Measurements from ENCODE around the gene TEX30.
"Not testable (repeated sequence)": the region's sequence is repeated elsewhere in the genome, so short reads cannot be mapped to it uniquely, and the experiment has no call there.

The TEX30 gene

GRCh38 chr13:102773441-102774213 is at the start of gene TEX30:
TSS of gene TEX30 (minus strand) at chr13:102773786. CDS start at chr13:102770026, 3,760 bp downstream.
- DNase-seq, result peak; percentile 86

GRCh38 chr13:102817907-102818306 is 44.3 kb upstream of the TEX30 start:
- DNase-seq, result no peak

DNA sequence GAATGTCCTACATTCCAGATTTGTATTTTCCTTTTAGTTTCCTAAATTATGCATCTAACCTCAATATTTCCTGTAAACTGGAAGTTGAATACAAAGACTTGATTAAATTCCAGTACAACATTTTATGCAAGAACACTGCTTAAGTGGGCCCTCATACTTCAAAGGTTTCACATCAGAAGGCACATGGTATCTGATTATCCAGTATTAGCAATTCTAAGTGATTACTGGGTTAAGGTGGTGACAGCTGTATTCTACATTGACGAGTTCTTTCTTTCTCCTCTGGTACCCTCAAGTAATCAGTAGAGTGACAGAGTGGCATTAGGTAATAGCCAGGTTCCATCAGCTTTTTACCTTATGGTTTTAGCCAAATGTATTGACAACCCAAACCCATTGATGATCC is 43.7 kb upstream of the TEX30 start:
- no peak for DNase-seq

GRCh38 chr13:102816708-102817107 is 43.1 kb upstream of the TEX30 start:
- DNase-seq, result no peak

GRCh38 chr13:102815788-102816187 is 42.2 kb upstream of the TEX30 start:
- DNase-seq, result no peak

DNA sequence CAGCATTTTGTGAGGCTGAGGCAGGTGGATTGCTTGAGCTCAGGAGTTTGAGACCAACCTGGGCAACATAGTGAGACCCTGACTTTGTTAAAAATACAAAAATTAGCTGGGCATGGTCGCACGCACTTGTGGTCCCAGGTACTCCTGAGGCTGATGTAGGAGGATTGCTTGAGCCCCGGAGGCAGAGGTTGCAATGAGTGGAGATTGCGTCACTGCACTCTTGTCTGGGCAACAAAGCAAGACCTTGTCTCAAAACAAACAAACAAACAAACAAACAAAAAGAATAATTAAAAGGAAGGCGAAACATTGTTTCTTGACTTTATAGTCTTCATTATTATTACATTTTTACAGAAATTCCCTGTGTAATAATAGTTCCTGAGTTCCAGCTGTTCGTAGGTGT is 41.2 kb upstream of the TEX30 start:
- no peak for DNase-seq

- DNase-seq, result no peak
Observed at GRCh38 chr13:102814025-102814607, 40.5 kb upstream of the TEX30 start.

GRCh38 chr13:102812611-102813287 is 39.2 kb upstream of the TEX30 start:
- no peak for DNase-seq

GRCh38 chr13:102807699-102808098 is 34.1 kb upstream of the TEX30 start:
- DNase-seq, result no peak

DNA sequence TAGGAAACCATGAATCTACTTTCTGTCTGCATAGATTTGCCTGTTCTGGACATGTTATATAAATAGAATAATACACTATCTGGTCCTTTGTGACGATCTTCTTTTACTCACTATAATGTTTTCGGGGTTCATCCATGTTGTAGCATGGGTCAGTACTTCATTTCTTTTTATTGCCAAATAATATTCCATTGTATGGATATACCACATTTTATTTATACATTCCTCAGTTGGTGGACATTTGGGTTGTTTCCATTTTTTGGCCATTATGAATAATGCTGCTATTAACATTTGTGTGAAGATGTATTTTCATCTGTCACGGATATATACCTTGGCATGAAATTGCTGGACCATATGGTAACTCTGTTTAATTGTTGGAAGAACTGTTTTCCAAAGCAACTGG is 32.1 kb upstream of the TEX30 start:
- DNase-seq, result no peak

DNA sequence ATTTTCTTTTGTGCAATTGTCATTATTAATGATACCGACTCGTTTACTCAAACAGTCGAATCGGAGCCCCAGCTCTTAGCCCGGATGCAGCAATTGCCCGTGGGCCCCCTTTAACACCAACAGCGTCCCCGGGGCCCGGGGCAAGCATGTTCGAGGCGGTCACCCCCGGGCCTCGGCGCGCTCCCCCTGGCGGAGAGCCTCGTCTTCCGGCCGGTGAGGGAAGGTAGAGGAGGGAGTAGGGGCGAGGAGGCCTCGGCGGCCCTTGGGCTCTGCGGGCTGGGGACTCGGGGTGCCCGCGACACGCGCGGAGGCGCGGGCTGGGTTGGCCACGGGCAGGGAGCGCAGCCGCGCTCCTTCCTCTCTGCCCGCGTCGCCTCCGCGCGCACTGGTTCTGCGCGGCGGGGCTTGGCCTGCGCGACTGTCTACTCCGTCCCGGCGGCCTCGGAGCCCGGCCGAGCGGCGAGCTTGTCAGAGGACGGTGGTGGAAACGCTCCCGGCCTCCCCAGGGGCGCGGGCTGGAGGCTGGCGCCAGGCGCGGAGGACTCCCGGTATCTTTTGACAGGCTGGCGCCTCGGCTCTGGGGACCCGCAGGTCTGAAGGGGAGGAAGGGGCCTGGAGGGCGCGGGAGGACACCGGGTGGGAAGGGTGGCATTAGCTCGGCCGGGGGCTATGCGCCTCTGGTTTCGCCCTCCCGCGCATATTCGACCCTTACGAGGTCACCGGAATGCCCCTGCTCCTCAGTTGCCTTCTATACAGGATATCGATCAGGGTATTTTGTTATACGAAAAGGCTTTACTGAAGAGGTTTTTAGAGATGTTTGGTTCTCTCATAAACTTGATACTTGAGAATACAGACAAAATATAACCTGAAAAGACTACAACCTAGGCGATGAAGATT is 26.8 kb upstream of the TEX30 start:
- peak; percentile 81 for DNase-seq

- DNase-seq, result no peak
Observed at GRCh38 chr13:102799426-102800144, 26.0 kb upstream of the TEX30 start.

DNA sequence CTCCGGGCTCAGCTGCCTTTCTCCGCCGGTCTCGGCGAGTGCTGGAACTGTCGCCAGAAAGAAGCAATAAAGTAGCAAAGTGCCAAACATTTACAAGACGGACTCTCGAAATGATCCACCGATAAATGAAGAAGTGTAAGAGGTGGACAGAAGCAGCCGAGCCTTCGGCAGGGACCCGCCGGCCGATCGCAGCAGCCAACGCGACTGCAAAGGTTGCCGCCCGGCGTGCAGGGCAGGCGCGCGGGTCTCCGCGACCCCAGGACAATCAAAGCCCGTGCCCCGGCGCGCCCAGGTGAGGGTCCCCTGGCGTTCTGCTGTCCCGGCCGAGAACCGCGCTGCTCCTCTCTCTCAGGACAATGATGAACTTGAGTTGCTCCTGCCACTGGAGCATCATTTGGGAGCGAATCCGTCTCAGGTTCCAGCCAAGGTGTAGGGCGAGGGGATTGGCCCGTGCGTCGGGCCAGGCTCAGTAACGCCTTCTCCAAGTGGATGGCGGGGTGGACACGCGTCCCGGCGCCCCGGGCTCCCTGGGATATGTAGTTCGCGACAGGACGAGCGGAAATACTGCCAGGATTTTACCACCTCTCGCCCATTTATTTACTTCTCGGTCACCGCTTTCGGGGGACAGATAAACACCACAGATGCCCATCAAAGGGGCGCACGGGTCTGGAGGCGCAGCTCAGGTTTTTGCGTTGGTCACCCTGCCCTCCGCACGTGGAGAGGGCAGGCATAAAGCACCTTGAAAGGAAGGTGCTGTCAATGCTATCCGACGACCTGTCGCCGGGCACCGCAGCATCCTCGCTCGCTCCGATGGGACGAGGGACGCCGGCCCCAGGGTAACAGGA is 25.2 kb upstream of the TEX30 start, which contains the start of the genes BIVM and POGLUT2:
Gene BIVM (plus strand): TSS at position 539 of the 845 bp plus-strand sequence. CDS start 8,149 bp downstream, outside the sequence.
Gene POGLUT2 (minus strand): TSS at position 396 of the 845 bp plus-strand sequence. CDS start 306 bp downstream, at position 90.
- DNase-seq, result peak; percentile 95

DNA sequence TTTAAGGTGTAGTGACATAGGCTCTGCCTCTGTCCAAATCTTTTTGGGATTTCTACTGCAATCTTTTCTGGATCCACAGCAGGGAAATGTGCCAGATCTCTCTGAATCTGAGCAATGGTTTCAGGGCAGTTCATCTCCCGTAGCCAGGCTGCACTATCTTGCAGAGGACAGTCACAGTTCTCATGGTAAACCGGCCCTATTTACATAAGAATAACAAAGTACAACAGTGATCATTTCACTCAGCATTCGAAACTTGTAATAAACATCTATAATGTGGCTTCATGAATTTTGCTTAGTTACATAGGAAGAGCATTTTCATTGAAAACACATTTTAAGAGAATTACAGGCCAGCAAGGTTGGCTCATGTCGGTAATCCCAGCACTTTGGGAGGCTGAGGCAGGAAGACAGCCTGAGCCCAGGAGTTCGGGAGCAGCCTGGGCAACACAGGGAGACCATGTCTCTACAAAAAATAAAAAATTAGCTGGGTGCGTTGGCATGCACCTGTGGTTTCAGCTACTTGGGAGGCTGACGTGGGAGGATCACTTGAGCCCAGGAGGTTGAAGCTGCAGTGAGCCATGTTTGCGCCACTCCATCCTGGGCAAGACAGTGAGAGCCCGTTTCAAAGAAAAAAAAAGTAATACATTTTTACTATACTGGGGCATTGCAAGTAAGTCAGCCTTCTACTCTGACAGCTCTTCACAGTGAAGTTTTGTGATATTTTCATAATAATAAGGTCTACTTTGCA is 20.2 kb upstream of the TEX30 start:
- no peak for DNase-seq

- no peak for DNase-seq
Observed at GRCh38 chr13:102792396-102792795, 18.8 kb upstream of the TEX30 start.

DNA sequence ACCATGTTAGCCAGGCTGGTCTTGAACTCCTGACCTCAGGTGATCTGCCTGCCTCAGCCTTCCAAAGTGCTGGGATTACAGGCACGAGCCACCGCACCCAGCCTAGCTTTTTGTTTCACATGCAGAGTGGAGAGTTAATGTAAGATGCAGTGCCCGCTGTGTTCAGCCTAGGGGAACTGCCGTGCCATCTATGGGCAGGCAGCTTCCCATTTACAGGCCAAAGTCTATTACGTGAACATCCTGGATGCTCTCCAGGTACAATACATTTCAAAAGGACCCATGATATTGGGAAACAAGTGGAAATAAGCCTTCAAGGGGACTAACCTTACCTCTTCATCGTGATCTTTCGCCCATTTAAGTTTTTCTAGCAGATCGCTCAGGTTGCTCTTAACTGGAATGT is 15.1 kb upstream of the TEX30 start:
- no peak for DNase-seq

- no peak for DNase-seq
Observed at GRCh38 chr13:102784483-102784882, 10.9 kb upstream of the TEX30 start.

DNA sequence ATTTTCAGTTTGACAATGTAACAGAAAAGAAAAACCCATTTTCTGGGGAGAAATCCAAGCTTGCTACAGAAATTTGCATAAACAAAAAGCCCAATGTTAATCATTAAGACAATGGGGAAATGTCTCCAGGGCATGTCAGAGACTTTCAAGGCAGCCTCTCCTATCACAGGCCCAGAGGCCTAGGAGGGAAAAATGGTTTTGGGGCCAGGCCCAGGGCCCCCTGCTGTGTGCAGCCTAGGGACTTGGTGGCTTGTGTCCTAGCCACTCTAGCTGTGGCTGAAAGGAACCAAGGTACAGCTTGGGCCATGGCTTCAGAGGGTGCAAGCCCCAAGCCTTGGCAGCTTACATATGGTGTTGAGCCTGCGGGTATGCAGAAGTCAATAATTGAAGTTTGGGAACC is 8.0 kb upstream of the TEX30 start:
- DNase-seq, result no peak

DNA sequence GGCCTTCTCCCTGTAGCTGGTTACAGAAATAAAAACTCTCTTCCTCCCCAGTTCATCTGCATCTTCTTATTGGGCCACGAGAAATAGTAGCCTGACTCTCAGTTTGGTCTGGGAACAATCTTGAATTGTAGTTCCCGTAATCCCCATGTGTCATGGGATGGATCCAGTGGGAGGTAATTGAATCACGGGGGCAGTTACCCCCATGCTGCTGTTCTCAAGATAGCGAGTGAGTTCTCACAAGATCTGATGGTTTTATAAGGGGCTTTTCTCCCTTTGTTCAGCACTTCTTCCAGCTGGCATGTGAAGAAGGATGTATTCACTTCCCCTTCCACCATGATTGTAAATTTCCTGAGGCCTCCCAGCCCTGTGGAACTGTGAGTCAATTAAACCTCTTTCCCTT is 7.1 kb upstream of the TEX30 start:
- DNase-seq, result not testable (repeated sequence)

GRCh38 chr13:102779436-102780159 is 6.0 kb upstream of the TEX30 start:
- no peak for DNase-seq

Data from NCI-H1092 (cell line).